HG02763 (cell line): ENCODE results near the gene PLCL1.

Experiments used
- ATAC-seq: cut with Tn5 transposase; IDR thresholded peaks from one replicate; pipeline ENCODE4 v1.9.1; 2021; ENCODE audit warnings: mild to moderate bottlenecking, moderate library complexity; ENCODE audit not compliant: unreplicated experiment

PLCL1 gene

GRCh38 chr2:197947219-197947757 is 142.9 kb downstream of the PLCL1 start:
- no peak for ATAC-seq

GRCh38 chr2:197949224-197949623 is 144.8 kb downstream of the PLCL1 start:
- ATAC-seq: no peak

- ATAC-seq: no peak
Measured at GRCh38 chr2:197950006-197950405, 145.6 kb downstream of the PLCL1 start.

- ATAC-seq: no peak
Measured at GRCh38 chr2:197950724-197951123, 146.3 kb downstream of the PLCL1 start.

- ATAC-seq: no peak
Measured at GRCh38 chr2:197952540-197953202, 148.3 kb downstream of the PLCL1 start.

- no peak for ATAC-seq
Measured at GRCh38 chr2:197954328-197954727, 149.9 kb downstream of the PLCL1 start.

GRCh38 chr2:197958592-197959150 is 154.3 kb downstream of the PLCL1 start:
- ATAC-seq: no peak

GRCh38 chr2:197959383-197959782 is 155.0 kb downstream of the PLCL1 start:
- ATAC-seq: no peak

GRCh38 chr2:197960786-197961185 is 156.4 kb downstream of the PLCL1 start:
- no peak for ATAC-seq

GRCh38 chr2:197964720-197965119 is 160.3 kb downstream of the PLCL1 start:
- no peak for ATAC-seq

GRCh38 chr2:197965756-197966155 is 161.4 kb downstream of the PLCL1 start:
- no peak for ATAC-seq

- no peak for ATAC-seq
Measured at GRCh38 chr2:197969391-197969893, 165.0 kb downstream of the PLCL1 start.

GRCh38 chr2:197972061-197972460 is 167.7 kb downstream of the PLCL1 start:
- ATAC-seq: no peak

- no peak for ATAC-seq
Measured at GRCh38 chr2:197972587-197972986, 168.2 kb downstream of the PLCL1 start.

- no peak for ATAC-seq
Measured at GRCh38 chr2:197973772-197974171, 169.4 kb downstream of the PLCL1 start.

- no peak for ATAC-seq
Measured at GRCh38 chr2:197975931-197976519, 171.6 kb downstream of the PLCL1 start.

GRCh38 chr2:197978971-197979370 is 174.6 kb downstream of the PLCL1 start:
- no peak for ATAC-seq

GRCh38 chr2:197982565-197982964 is 178.2 kb downstream of the PLCL1 start:
- ATAC-seq: no peak

- ATAC-seq: no peak
Measured at GRCh38 chr2:197985029-197985638, 180.7 kb downstream of the PLCL1 start.

GRCh38 chr2:197986977-197987376 is 182.6 kb downstream of the PLCL1 start:
- no peak for ATAC-seq

- ATAC-seq: no peak
Measured at GRCh38 chr2:197990356-197990755, 186.0 kb downstream of the PLCL1 start.
